SK-N-SH (cell line): ENCODE results near the gene PHETA2.

ENCODE experiments used
- GABPA ChIP-seq: IDR thresholded peaks from 2 replicates; pipeline ENCODE4 v1.4.0; 2012; ENCODE audit warnings: low read depth, mild to moderate bottlenecking
- POLR2AphosphoS5 ChIP-seq: IDR thresholded peaks from 2 replicates; pipeline ENCODE4 v1.6.1; 2012; ENCODE audit warnings: low read depth, low read length
- RXRA ChIP-seq: IDR thresholded peaks from 2 replicates; pipeline ENCODE4 v1.4.0; 2012; ENCODE audit warnings: low read depth, mild to moderate bottlenecking, borderline replicate concordance
- SMC3 ChIP-seq: IDR thresholded peaks from 2 replicates; pipeline ENCODE4 v1.6.1; 2012; ENCODE audit warnings: low read depth, low read length, improper control_type of control experiment
- TAF1 ChIP-seq: IDR thresholded peaks from 2 replicates; pipeline ENCODE4 v1.6.1; 2012; ENCODE audit warnings: low read depth, mild to moderate bottlenecking, low read length, moderate library complexity, borderline replicate concordance
- TF ChIP-seq, protein P1 (sequence below): IDR thresholded peaks from 2 replicates; pipeline ENCODE4 v1.4.0; 2012; ENCODE audit warnings: low read depth, borderline replicate concordance
- TF ChIP-seq, protein P2 (sequence below): fragments of 200-600 bp; sonication (generic); IDR thresholded peaks from 2 replicates; pipeline ENCODE4 v1.6.1; 2017; ENCODE audit warnings: antibody characterized with exemption, mild to moderate bottlenecking, moderate library complexity

DNA sequence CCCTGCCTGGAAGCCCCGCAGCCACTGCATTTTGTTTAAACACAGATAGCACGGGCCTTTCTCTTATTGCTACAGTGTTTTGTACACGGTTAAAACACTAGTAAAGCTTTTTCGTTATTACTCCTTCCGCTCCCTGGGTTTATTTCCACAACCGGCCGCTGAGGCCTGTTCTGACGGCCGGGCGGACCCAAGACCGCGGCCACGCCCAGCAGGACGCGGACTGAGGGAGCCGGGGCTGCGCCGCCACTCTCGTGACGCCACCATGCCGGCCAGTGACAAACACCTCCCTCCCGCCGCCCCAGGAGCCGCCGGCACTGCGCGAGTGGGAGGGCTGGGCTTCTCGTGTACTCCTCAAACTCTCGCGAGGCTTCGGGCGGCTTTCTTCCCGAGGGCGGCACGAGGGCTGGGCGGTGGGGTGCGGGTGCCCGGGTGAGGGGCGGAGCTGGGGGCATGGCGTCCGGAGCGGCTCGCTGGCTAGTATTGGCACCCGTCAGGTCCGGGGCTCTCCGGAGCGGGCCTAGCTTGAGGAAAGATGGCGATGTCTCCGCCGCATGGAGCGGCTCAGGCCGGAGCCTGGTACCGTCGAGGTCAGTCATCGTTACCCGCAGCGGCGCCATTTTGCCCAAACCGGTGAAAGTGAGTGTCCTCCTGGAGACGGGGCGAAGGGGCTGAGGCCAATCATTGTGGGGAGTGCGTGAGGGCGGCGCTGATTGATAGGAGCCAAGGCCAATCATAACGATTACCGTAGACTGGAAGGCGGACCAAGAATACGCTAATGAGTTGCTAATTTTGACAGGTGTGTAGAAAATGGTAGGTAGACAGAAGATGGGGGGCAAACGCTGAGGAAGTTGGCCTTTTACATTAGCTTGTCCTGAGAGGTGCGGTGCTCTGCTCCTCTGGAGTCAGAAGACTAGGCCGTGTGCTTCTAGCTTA, 5.5 kb downstream of the PHETA2 start, which contains the start of gene SMDT1:
- TF ChIP-seq TAF1 = peak; percentile 93
- TF ChIP-seq, protein P1, sequence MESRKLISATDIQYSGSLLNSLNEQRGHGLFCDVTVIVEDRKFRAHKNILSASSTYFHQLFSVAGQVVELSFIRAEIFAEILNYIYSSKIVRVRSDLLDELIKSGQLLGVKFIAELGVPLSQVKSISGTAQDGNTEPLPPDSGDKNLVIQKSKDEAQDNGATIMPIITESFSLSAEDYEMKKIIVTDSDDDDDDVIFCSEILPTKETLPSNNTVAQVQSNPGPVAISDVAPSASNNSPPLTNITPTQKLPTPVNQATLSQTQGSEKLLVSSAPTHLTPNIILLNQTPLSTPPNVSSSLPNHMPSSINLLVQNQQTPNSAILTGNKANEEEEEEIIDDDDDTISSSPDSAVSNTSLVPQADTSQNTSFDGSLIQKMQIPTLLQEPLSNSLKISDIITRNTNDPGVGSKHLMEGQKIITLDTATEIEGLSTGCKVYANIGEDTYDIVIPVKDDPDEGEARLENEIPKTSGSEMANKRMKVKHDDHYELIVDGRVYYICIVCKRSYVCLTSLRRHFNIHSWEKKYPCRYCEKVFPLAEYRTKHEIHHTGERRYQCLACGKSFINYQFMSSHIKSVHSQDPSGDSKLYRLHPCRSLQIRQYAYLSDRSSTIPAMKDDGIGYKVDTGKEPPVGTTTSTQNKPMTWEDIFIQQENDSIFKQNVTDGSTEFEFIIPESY = peak; percentile 95
- TF ChIP-seq, protein P2, sequence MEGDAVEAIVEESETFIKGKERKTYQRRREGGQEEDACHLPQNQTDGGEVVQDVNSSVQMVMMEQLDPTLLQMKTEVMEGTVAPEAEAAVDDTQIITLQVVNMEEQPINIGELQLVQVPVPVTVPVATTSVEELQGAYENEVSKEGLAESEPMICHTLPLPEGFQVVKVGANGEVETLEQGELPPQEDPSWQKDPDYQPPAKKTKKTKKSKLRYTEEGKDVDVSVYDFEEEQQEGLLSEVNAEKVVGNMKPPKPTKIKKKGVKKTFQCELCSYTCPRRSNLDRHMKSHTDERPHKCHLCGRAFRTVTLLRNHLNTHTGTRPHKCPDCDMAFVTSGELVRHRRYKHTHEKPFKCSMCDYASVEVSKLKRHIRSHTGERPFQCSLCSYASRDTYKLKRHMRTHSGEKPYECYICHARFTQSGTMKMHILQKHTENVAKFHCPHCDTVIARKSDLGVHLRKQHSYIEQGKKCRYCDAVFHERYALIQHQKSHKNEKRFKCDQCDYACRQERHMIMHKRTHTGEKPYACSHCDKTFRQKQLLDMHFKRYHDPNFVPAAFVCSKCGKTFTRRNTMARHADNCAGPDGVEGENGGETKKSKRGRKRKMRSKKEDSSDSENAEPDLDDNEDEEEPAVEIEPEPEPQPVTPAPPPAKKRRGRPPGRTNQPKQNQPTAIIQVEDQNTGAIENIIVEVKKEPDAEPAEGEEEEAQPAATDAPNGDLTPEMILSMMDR = no peak
- TF ChIP-seq POLR2AphosphoS5 = no peak
- TF ChIP-seq GABPA = no peak
- no peak for TF ChIP-seq RXRA
- TF ChIP-seq SMC3 = no peak
